HG03097 (cell line): ENCODE data around the gene PDLIM4.

Experiments used
- ATAC-seq: cut with Tn5 transposase; IDR thresholded peaks from one replicate; pipeline ENCODE4 v1.9.1; 2021; ENCODE audit not compliant: unreplicated experiment, low FRiP score

PDLIM4 gene

GRCh38 chr5:132301344-132302271, 44.1 kb downstream of the PDLIM4 start:
- no peak for ATAC-seq

- ATAC-seq = no peak
These were observed 44.9 kb downstream of the PDLIM4 start for GRCh38 chr5:132302413-132302812.

GRCh38 chr5:132303589-132303988, 46.1 kb downstream of the PDLIM4 start:
- no peak for ATAC-seq

GRCh38 chr5:132305420-132305819, 47.9 kb downstream of the PDLIM4 start:
- ATAC-seq = no peak

GRCh38 chr5:132308701-132309100, 51.2 kb downstream of the PDLIM4 start:
- no peak for ATAC-seq

GRCh38 chr5:132309679-132310078, 52.2 kb downstream of the PDLIM4 start:
- no peak for ATAC-seq

- no peak for ATAC-seq
These were observed 52.8 kb downstream of the PDLIM4 start for GRCh38 chr5:132310141-132310834.

GRCh38 chr5:132313366-132313765, 55.9 kb downstream of the PDLIM4 start:
- ATAC-seq = no peak

- no peak for ATAC-seq
These were observed 56.5 kb downstream of the PDLIM4 start for GRCh38 chr5:132313961-132314432.

- no peak for ATAC-seq
These were observed 58.1 kb downstream of the PDLIM4 start for GRCh38 chr5:132315529-132316067.

GRCh38 chr5:132319975-132320374, 62.5 kb downstream of the PDLIM4 start:
- no peak for ATAC-seq

GRCh38 chr5:132321109-132321721, 63.7 kb downstream of the PDLIM4 start:
- ATAC-seq = no peak

GRCh38 chr5:132322266-132322665, 64.8 kb downstream of the PDLIM4 start:
- ATAC-seq = no peak
